Measurements from ENCODE around the gene SNX30. TPM values are rescaled to one million over a fixed set of nuclear protein-coding genes. Genes with fewer than 3 reads are reported as not detected.
A peak's percentile ranks its signal among the peaks of the same experiment; 100 is the strongest.

SNX30 gene
- total RNA-seq, 2 experiments from 2014 or later = 13.5 to 19.8 TPM

DNA sequence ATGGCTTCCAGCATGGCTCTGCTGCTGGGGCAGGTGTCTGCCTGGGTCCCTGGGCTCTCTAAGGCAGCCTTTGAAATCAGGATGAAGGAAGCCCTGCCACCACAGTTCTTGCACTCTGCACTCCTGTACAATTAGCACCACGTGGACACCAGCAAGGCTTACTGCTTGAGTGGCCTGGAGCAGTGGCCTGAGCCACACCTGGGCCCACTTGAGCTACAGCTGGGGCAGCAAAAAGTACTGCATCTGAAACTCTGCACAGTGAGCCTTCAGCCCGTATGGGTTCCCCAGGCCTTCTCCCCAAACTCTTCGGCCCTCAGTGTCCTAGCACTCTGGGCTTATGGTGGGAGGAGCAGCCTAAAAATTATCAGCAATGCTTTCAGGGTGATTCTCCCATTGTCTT is 24.6 kb upstream of the SNX30 start:
- peak; percentile 58 for DNase-seq (ENCODE audit: low spot score)
- ChIA-PET CTCF (ENCODE audit: unreplicated experiment) (no interaction called here), POLR2A (interaction anchor here (1.6 kb wide), 1 partner anchor 8 kb away, joined by 6 read pairs; the partner anchor contains the start of gene INIP)
- H3K79me2 ChIP-seq (ENCODE audit: insufficient read depth, low read depth, low read length) = no peaks in the 10 kb centered on the region
- peaks cover 12% of the 10 kb centered on the region for H3K4me1 ChIP-seq (ENCODE audit: insufficient read depth, low read length, poor library complexity, severe bottlenecking)
- no peaks in the 10 kb centered on the region for H3K9me2 ChIP-seq (ENCODE audit: insufficient read depth, low read length)
- no peak overlapping the region for H3K4me3 ChIP-seq (ENCODE audit: low read depth, low read length, poor library complexity, severe bottlenecking)
- BruUV-seq (replicated peaks) = no TSS peak
- peak overlapping the region; percentile 77 for H2AFZ ChIP-seq (ENCODE audit: low read length)
- intact Hi-C loops (cut with micrococcal nuclease; ENCODE audit: unreplicated experiment) = no loop called here
- no peaks in the 10 kb centered on the region for H3K36me3 ChIP-seq (ENCODE audit: insufficient read depth, low read length)
- TF ChIP-seq, protein P1, sequence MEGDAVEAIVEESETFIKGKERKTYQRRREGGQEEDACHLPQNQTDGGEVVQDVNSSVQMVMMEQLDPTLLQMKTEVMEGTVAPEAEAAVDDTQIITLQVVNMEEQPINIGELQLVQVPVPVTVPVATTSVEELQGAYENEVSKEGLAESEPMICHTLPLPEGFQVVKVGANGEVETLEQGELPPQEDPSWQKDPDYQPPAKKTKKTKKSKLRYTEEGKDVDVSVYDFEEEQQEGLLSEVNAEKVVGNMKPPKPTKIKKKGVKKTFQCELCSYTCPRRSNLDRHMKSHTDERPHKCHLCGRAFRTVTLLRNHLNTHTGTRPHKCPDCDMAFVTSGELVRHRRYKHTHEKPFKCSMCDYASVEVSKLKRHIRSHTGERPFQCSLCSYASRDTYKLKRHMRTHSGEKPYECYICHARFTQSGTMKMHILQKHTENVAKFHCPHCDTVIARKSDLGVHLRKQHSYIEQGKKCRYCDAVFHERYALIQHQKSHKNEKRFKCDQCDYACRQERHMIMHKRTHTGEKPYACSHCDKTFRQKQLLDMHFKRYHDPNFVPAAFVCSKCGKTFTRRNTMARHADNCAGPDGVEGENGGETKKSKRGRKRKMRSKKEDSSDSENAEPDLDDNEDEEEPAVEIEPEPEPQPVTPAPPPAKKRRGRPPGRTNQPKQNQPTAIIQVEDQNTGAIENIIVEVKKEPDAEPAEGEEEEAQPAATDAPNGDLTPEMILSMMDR (conservative IDR thresholded peaks at IDR 0.05; ENCODE audit: low read length) = no peak
- no peak for TF ChIP-seq EZH2phosphoT487 (IDR thresholded peaks at IDR 0.05; ENCODE audit: borderline replicate concordance, low read depth, low read length)
- H4K20me1 ChIP-seq (ENCODE audit: insufficient read depth, low read length) = no peaks in the 10 kb centered on the region
- 0 out of 2 replicates have a peak overlapping the region, but pooled peaks have one; percentile 7 for H3K4me2 ChIP-seq (ENCODE audit: low read length)
- no peak overlapping the region for H3K27ac ChIP-seq (ENCODE audit: low read depth, low read length, poor library complexity, severe bottlenecking)
- no peaks in the 10 kb centered on the region for H3K9me3 ChIP-seq (ENCODE audit: low read length)

DNA sequence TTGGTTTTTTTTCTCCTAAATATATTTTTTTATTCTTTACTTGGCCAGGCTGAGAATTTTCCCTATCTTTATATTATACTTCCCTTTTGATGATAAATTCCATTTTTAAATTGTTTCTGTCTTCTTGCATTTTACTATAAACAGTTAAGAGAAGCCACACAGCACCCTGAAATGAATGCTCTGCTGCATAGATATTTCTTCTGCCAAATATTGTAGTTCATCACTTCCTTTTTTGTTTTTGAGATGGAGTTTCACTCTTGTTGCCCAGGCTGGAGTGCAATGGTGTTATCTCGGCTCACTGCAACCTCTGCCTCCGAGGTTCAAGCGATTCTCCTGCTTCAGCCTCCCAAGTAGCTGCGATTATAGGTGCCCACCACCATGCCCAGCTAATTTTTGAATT is 24.1 kb upstream of the SNX30 start:
- Histone ChIP-seq H3K27ac (ENCODE audit: low read depth, low read length, poor library complexity, severe bottlenecking) (no peak overlapping the region), H2AFZ (ENCODE audit: low read length) (peak overlapping the region; percentile 77)
- CTCF ChIA-PET (ENCODE audit: unreplicated experiment) = no interaction called here

DNA sequence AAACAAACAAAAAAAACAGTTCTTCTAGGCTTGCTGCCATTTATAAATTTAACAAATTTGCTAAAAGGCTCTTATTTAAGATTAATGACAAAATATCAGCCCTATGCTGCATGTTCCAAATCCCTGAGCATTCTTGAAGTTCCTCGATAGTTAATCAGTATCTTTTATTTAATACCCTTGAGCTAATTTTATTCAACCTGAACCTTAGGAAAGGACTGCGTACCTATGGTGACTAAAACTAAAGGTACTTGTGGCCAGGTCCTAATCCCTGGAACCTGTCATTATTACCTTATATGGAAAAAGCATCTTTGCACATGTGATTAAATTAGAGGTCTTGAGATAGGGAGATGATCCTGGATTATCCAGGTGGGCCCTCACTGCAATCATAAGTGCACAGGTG is 22.2 kb upstream of the SNX30 start:
- H4K20me1 ChIP-seq (ENCODE audit: insufficient read depth, low read length) = no peaks in the 10 kb centered on the region
- H3K4me1 ChIP-seq (ENCODE audit: insufficient read depth, low read length, poor library complexity, severe bottlenecking) = peaks cover 12% of the 10 kb centered on the region
- no peak for TF ChIP-seq EZH2phosphoT487 (IDR thresholded peaks at IDR 0.05; ENCODE audit: borderline replicate concordance, low read depth, low read length)
- TF ChIP-seq, protein P1 (conservative IDR thresholded peaks at IDR 0.05; ENCODE audit: low read length) = no peak
- ChIA-PET CTCF (ENCODE audit: unreplicated experiment) (interaction anchor here (1.4 kb wide), 1 partner anchor 10 kb away, joined by 3 read pairs; the partner anchor contains the start of gene INIP), POLR2A (interaction anchor here (5.3 kb wide), 1 partner anchor 11 kb away, joined by 30 read pairs; the partner anchor contains the start of gene INIP)
- H3K79me2 ChIP-seq (ENCODE audit: insufficient read depth, low read depth, low read length) = no peaks in the 10 kb centered on the region
- intact Hi-C loops (cut with micrococcal nuclease; ENCODE audit: unreplicated experiment) = no loop called here
- DNase-seq (ENCODE audit: low spot score) = no peak
- H3K27ac ChIP-seq (ENCODE audit: low read depth, low read length, poor library complexity, severe bottlenecking) = no peak overlapping the region
- no peaks in the 10 kb centered on the region for H3K36me3 ChIP-seq (ENCODE audit: insufficient read depth, low read length)
- BruUV-seq (replicated peaks) = no TSS peak
- H3K4me3 ChIP-seq (ENCODE audit: low read depth, low read length, poor library complexity, severe bottlenecking) = no peak overlapping the region
- no peaks in the 10 kb centered on the region for H3K9me2 ChIP-seq (ENCODE audit: insufficient read depth, low read length)
- H2AFZ ChIP-seq (ENCODE audit: low read length) = no peak overlapping the region
- no peaks in the 10 kb centered on the region for H3K9me3 ChIP-seq (ENCODE audit: low read length)
- H3K4me2 ChIP-seq (ENCODE audit: low read length) = no peak overlapping the region

More for the DNA sequence above, 24.1 kb upstream of the SNX30 start:
- Histone ChIP-seq H3K4me3 (ENCODE audit: low read depth, low read length, poor library complexity, severe bottlenecking) (no peak overlapping the region), H3K4me1 (ENCODE audit: insufficient read depth, low read length, poor library complexity, severe bottlenecking) (peaks cover 12% of the 10 kb centered on the region), H3K36me3 (ENCODE audit: insufficient read depth, low read length) (no peaks in the 10 kb centered on the region), H3K4me2 (ENCODE audit: low read length) (0 out of 2 replicates have a peak overlapping the region, but pooled peaks have one; percentile 7), H3K79me2 (ENCODE audit: insufficient read depth, low read depth, low read length) (no peaks in the 10 kb centered on the region), H3K9me2 (ENCODE audit: insufficient read depth, low read length) (no peaks in the 10 kb centered on the region), H4K20me1 (ENCODE audit: insufficient read depth, low read length) (no peaks in the 10 kb centered on the region), H3K9me3 (ENCODE audit: low read length) (no peaks in the 10 kb centered on the region)
- POLR2A ChIA-PET = interaction anchor here (0.7 to 1.6 kb wide), 3 partner anchors 8 to 24 kb away, joined by 4 to 7 read pairs (median 6); partner anchors contain the start of genes INIP and SNX30
- intact Hi-C loops (cut with micrococcal nuclease; ENCODE audit: unreplicated experiment) = no loop called here
- TF ChIP-seq, protein P1 (conservative IDR thresholded peaks at IDR 0.05; ENCODE audit: low read length) = no peak
- no peak for TF ChIP-seq EZH2phosphoT487 (IDR thresholded peaks at IDR 0.05; ENCODE audit: borderline replicate concordance, low read depth, low read length)
- BruUV-seq (replicated peaks) = no TSS peak
- DNase-seq (ENCODE audit: low spot score) = no peak
